ENCODE data around the gene TEX264. TPM values are rescaled to one million over a fixed set of nuclear protein-coding genes. Genes with fewer than 3 reads are reported as not detected.
"Not testable (repeated sequence)": the region's sequence is repeated elsewhere in the genome, so short reads cannot be mapped to it uniquely, and the experiment has no call there.

TEX264 gene
- 10 to 100 TPM; 58.8 to 66.5 TPM for total RNA-seq

GRCh38 chr3:51670823-51671733 is at the start of gene TEX264:
TSS of gene TEX264 (plus strand) at chr3:51671252. CDS start at chr3:51674305, 3,053 bp downstream.
- ATAC-seq (peak; percentile 72), DNase-seq (peak; percentile 93)
- CTCF ChIA-PET = interaction anchor here (1.0 to 14.1 kb wide), 14 partner anchors 8 to 281 kb away, joined by 3 to 269 read pairs (median 17); partner anchors contain the start of genes DCAF1, RAD54L2 and RBM15B
- Mint-ChIP-seq H3K4me3 (peak within 1 kb of the TSS; percentile 89), H3K27ac (peak within 1 kb of the TSS; percentile 87), H3K27me3 (no peaks in the 10 kb centered on the region), H3K4me1 (peaks cover 61% of the 10 kb centered on the region), H3K36me3 (peaks cover 9% of the 10 kb centered on the region), H3K9me3 (ENCODE audit: low read depth) (no peaks in the 10 kb centered on the region)

- Mint-ChIP-seq H3K4me1 (peaks cover 6% of the 10 kb centered on the region), H3K27ac (no peak overlapping the region), H3K4me3 (no peak overlapping the region), H3K36me3 (no peaks in the 10 kb centered on the region), H3K9me3 (ENCODE audit: low read depth) (no peaks in the 10 kb centered on the region), H3K27me3 (no peaks in the 10 kb centered on the region)
- no peak for DNase-seq
- no peak for ATAC-seq
- CTCF ChIA-PET = no interaction called here
Observed at GRCh38 chr3:51622413-51622812, 48.6 kb upstream of the TEX264 start.

- no peak overlapping the region for H3K27ac Mint-ChIP-seq
- ATAC-seq (no peak), DNase-seq (no peak)
- H3K4me1 Mint-ChIP-seq = peaks cover 6% of the 10 kb centered on the region
- CTCF ChIA-PET = no interaction called here
- H3K4me3 Mint-ChIP-seq = no peak overlapping the region
- H3K9me3 Mint-ChIP-seq (ENCODE audit: low read depth) = no peaks in the 10 kb centered on the region
- H3K36me3 Mint-ChIP-seq = no peaks in the 10 kb centered on the region
- no peaks in the 10 kb centered on the region for H3K27me3 Mint-ChIP-seq
Observed at GRCh38 chr3:51622868-51623267, 48.2 kb upstream of the TEX264 start.

GRCh38 chr3:51630513-51630912 is 40.5 kb upstream of the TEX264 start:
- H3K4me3 Mint-ChIP-seq = no peak overlapping the region
- no peaks in the 10 kb centered on the region for H3K27me3 Mint-ChIP-seq
- no peaks in the 10 kb centered on the region for H3K9me3 Mint-ChIP-seq (ENCODE audit: low read depth)
- H3K27ac Mint-ChIP-seq = no peak overlapping the region
- H3K4me1 Mint-ChIP-seq = no peaks in the 10 kb centered on the region
- CTCF ChIA-PET = no interaction called here
- no peak for DNase-seq
- H3K36me3 Mint-ChIP-seq = peaks cover 25% of the 10 kb centered on the region
- ATAC-seq = no peak

GRCh38 chr3:51637144-51637940 is 33.7 kb upstream of the TEX264 start:
- DNase-seq (no peak), ATAC-seq (no peak)
- no peak overlapping the region for H3K27ac Mint-ChIP-seq
- CTCF ChIA-PET = interaction anchor here (1.0 kb wide), 1 partner anchor 44 kb away, joined by 3 read pairs; no protein-coding TSS in a partner anchor
- H3K27me3 Mint-ChIP-seq = no peaks in the 10 kb centered on the region
- peaks cover 27% of the 10 kb centered on the region for H3K36me3 Mint-ChIP-seq
- no peaks in the 10 kb centered on the region for H3K9me3 Mint-ChIP-seq (ENCODE audit: low read depth)
- H3K4me3 Mint-ChIP-seq = no peak overlapping the region
- no peaks in the 10 kb centered on the region for H3K4me1 Mint-ChIP-seq

- ATAC-seq (peak; percentile 67), DNase-seq (peak; percentile 59)
- CTCF ChIA-PET = interaction anchor here (4.2 kb wide), 1 partner anchor 44 kb away, joined by 24 read pairs; no protein-coding TSS in a partner anchor
- Mint-ChIP-seq H3K4me1 (no peaks in the 10 kb centered on the region), H3K9me3 (ENCODE audit: low read depth) (no peaks in the 10 kb centered on the region), H3K36me3 (peaks cover 27% of the 10 kb centered on the region), H3K27ac (no peak overlapping the region), H3K4me3 (no peak overlapping the region), H3K27me3 (no peaks in the 10 kb centered on the region)
Observed at GRCh38 chr3:51637941-51638471, 33.0 kb upstream of the TEX264 start.

- Mint-ChIP-seq H3K4me1 (no peaks in the 10 kb centered on the region), H3K27ac (no peak overlapping the region), H3K4me3 (no peak overlapping the region), H3K36me3 (peaks cover 32% of the 10 kb centered on the region), H3K9me3 (ENCODE audit: low read depth) (no peaks in the 10 kb centered on the region), H3K27me3 (no peaks in the 10 kb centered on the region)
- DNase-seq (no peak), ATAC-seq (no peak)
- CTCF ChIA-PET = interaction anchor here (0.8 to 4.8 kb wide), 9 partner anchors 9 to 142 kb away, joined by 4 to 45 read pairs (median 6); partner anchors contain the start of genes DCAF1 and TEX264
Observed at GRCh38 chr3:51642462-51642861, 28.6 kb upstream of the TEX264 start.

GRCh38 chr3:51646091-51646490 is 25.0 kb upstream of the TEX264 start:
- no peaks in the 10 kb centered on the region for H3K4me1 Mint-ChIP-seq
- CTCF ChIA-PET = interaction anchor here (2.6 to 3.6 kb wide), 2 partner anchors 24 to 36 kb away, joined by 11 to 20 read pairs; partner anchors contain the start of gene TEX264
- ATAC-seq (no peak), DNase-seq (no peak)
- no peaks in the 10 kb centered on the region for H3K27me3 Mint-ChIP-seq
- peaks cover 50% of the 10 kb centered on the region for H3K36me3 Mint-ChIP-seq
- H3K27ac Mint-ChIP-seq = no peak overlapping the region
- no peaks in the 10 kb centered on the region for H3K9me3 Mint-ChIP-seq (ENCODE audit: low read depth)
- no peak overlapping the region for H3K4me3 Mint-ChIP-seq

- H3K9me3 Mint-ChIP-seq (ENCODE audit: low read depth); H3K27ac Mint-ChIP-seq; ATAC-seq; DNase-seq; H3K27me3 Mint-ChIP-seq; H3K4me1 Mint-ChIP-seq; CTCF ChIA-PET; H3K4me3 Mint-ChIP-seq: not testable (repeated sequence)
- peaks cover 43% of the 10 kb centered on the region for H3K36me3 Mint-ChIP-seq
Observed at GRCh38 chr3:51652103-51652502, 18.9 kb upstream of the TEX264 start.

GRCh38 chr3:51653409-51653808 is 17.6 kb upstream of the TEX264 start:
- DNase-seq; ATAC-seq; H3K9me3 Mint-ChIP-seq (ENCODE audit: low read depth); H3K4me1 Mint-ChIP-seq; H3K4me3 Mint-ChIP-seq; CTCF ChIA-PET; H3K27me3 Mint-ChIP-seq; H3K27ac Mint-ChIP-seq: not testable (repeated sequence)
- peaks cover 40% of the 10 kb centered on the region for H3K36me3 Mint-ChIP-seq

- Mint-ChIP-seq H3K36me3 (peaks cover 31% of the 10 kb centered on the region), H3K27me3 (no peaks in the 10 kb centered on the region), H3K4me1 (no peaks in the 10 kb centered on the region), H3K4me3 (no peak overlapping the region), H3K27ac (no peak overlapping the region), H3K9me3 (ENCODE audit: low read depth) (peaks cover under 1% of the 10 kb centered on the region)
- CTCF ChIA-PET = interaction anchor here (1.3 to 4.2 kb wide), 2 partner anchors 9 to 12 kb away, joined by 4 to 17 read pairs; no protein-coding TSS in a partner anchor
- DNase-seq (no peak), ATAC-seq (no peak)
Observed at GRCh38 chr3:51657234-51657633, 13.8 kb upstream of the TEX264 start.

- no peaks in the 10 kb centered on the region for H3K4me1 Mint-ChIP-seq
- H3K36me3 Mint-ChIP-seq = peaks cover 32% of the 10 kb centered on the region
- H3K4me3 Mint-ChIP-seq = no peak overlapping the region
- no peaks in the 10 kb centered on the region for H3K9me3 Mint-ChIP-seq (ENCODE audit: low read depth)
- no peaks in the 10 kb centered on the region for H3K27me3 Mint-ChIP-seq
- H3K27ac Mint-ChIP-seq = no peak overlapping the region
- DNase-seq = no peak
- CTCF ChIA-PET = interaction anchor here (1.4 kb wide), 1 partner anchor 15 kb away, joined by 3 read pairs; no protein-coding TSS in a partner anchor
- ATAC-seq = no peak
Observed at GRCh38 chr3:51659942-51660341, 11.1 kb upstream of the TEX264 start.

GRCh38 chr3:51662456-51662855 is 8.6 kb upstream of the TEX264 start:
- DNase-seq (no peak), ATAC-seq (no peak)
- Mint-ChIP-seq H3K27ac (no peak overlapping the region), H3K4me3 (no peak overlapping the region), H3K9me3 (ENCODE audit: low read depth) (no peaks in the 10 kb centered on the region), H3K4me1 (no peaks in the 10 kb centered on the region), H3K27me3 (no peaks in the 10 kb centered on the region), H3K36me3 (peaks cover 24% of the 10 kb centered on the region)
- CTCF ChIA-PET = interaction anchor here (1.8 to 14.1 kb wide), 2 partner anchors 20 to 22 kb away, joined by 5 to 269 read pairs; no protein-coding TSS in a partner anchor
